PC-9 (cell line): ENCODE data around the gene CNBP.

Experiments
- EZH2 ChIP-seq: fragments of 200-600 bp; sonication (generic); IDR thresholded peaks from 2 replicates; pipeline ENCODE4 v1.8.0; 2017; ENCODE audit warnings: antibody characterized with exemption, low read depth
- TF ChIP-seq, protein P1 (sequence below): fragments of 200-600 bp; sonication (generic); conservative IDR thresholded peaks from 2 replicates; pipeline ENCODE4 v1.6.1; 2017; ENCODE audit warnings: mixed run types, antibody characterized with exemption, mild to moderate bottlenecking, moderate library complexity

DNA sequence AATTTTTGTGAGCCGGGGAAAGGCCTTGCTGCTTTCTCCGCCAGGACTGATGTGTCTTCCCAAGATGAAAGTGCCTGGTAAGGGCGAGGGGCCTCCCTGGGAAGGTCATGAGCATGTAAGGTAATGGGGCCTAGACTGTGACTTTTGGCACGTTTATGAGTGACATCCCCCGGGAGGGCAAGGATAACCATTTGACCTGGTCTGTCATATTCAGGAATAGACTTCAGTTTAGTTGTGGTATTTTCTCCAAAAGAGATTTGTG is 631 bp upstream of the CNBP start:
- TF ChIP-seq, protein P1, sequence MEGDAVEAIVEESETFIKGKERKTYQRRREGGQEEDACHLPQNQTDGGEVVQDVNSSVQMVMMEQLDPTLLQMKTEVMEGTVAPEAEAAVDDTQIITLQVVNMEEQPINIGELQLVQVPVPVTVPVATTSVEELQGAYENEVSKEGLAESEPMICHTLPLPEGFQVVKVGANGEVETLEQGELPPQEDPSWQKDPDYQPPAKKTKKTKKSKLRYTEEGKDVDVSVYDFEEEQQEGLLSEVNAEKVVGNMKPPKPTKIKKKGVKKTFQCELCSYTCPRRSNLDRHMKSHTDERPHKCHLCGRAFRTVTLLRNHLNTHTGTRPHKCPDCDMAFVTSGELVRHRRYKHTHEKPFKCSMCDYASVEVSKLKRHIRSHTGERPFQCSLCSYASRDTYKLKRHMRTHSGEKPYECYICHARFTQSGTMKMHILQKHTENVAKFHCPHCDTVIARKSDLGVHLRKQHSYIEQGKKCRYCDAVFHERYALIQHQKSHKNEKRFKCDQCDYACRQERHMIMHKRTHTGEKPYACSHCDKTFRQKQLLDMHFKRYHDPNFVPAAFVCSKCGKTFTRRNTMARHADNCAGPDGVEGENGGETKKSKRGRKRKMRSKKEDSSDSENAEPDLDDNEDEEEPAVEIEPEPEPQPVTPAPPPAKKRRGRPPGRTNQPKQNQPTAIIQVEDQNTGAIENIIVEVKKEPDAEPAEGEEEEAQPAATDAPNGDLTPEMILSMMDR = no peak
- no peak for TF ChIP-seq EZH2
